DND-41 (cell line): Measurements from ENCODE around the gene SYNRG.

ENCODE experiments used
- CTCF ChIP-seq: IDR thresholded peaks from 2 replicates; pipeline ENCODE4 v1.5.1; 2012; ENCODE audit warnings: borderline replicate concordance, low read length, moderate library complexity, mild to moderate bottlenecking; ENCODE audit not compliant: poor library complexity, severe bottlenecking; ENCODE audit errors: extremely low read depth
- EZH2 ChIP-seq: IDR thresholded peaks from 3 replicates; pipeline ENCODE4 v1.6.1; 2012; ENCODE audit warnings: borderline replicate concordance, low read depth, mild to moderate bottlenecking, moderate library complexity, low read length, inconsistent platforms; ENCODE audit not compliant: severe bottlenecking

GRCh38 chr17:37574427-37574826 is 34.8 kb downstream of the SYNRG start:
- TF ChIP-seq CTCF (no peak), EZH2 (no peak)
